ENCODE results near the gene SRSF9.
"Not testable (repeated sequence)": the region's sequence is repeated elsewhere in the genome, so short reads cannot be mapped to it uniquely, and the experiment has no call there.

The SRSF9 gene

DNA sequence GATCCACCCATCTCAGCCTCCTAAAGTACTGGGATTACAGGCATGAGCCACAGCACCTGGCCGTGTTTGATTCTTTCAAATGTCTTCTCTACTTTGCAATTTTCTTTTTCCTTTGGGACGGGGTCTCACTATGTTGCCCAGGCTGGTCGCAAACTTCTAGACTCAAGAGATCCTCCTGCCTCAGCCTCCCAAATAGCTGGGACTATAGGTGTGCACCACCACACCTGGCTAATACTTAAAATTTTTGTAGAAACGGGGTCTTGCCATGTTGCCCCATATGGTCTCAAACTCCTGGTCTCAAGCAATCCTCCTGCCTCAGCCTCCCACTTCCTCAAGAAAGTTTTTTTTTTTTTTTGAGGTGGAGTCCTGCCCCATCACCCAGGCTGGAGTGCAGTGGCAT, 21.6 kb downstream of the SRSF9 start:
- no peak for DNase-seq (ENCODE audit: low read depth)

DNA sequence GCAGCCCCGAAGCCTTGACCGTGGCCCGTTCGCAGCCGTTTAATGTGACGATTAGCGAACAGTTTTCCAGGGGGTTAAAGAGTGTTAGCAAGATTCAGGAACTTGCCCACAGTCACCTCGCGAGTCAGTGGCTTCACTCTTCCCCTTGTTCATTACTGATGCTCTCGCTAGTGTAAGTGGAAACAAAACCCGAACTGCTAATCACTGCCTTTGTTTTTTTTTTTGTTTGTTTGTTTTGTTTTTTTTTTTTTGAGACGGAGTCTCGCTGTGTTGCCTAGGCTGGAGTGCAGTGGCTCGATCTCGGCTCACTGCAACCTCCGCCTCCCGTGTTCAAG, 22.7 kb downstream of the SRSF9 start:
- not testable (repeated sequence) for DNase-seq (ENCODE audit: low read depth)

DNA sequence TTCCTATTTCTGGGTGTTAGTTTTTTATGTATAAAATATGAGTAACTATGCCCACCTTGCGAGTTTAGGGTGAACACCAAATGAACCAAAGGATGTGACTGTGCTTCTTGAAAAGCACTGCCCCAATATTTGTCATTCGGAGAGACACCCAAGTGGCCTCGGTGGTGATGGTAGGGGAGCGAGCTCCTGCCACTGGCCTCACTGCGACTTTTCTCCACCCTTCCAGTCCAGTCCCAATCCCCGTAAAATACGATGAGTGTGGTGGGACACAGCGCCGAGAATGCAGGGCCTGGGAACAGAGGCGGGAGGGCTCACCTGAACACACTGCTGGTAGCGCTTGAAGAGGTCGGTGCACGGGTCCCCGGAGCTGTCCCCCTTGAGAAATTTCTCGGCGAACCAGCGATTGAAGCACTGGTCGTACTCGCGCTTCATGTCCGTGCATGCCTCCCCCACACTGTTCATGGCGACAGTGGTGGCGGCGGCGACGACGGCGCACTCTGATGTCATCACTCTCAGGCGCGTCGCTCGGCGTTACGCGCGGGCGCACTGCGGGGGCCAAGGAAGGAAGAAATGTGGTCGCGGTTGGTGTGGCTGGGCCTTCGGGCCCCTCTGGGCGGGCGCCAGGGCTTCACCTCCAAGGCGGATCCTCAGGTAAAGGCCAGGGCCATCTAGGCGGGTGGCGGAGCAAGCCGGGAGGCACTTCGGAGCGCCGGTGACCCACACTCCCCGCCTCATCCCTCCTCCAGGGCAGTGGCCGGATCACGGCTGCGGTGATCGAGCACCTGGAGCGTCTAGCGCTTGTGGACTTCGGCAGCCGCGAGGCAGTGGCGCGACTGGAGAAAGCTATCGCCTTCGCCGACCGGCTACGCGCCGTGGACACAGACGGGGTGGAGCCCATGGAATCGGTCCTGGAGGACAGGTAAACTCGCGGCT, 23.4 kb downstream of the SRSF9 start, which contains the start of the genes GATC and TRIAP1:
Gene GATC (plus strand): TSS at position 534 of the 933 bp plus-strand sequence. CDS start 37 bp downstream, at position 571.
Gene TRIAP1 (minus strand): TSS at position 474 of the 933 bp plus-strand sequence. CDS start 12 bp downstream, at position 462.
- DNase-seq (ENCODE audit: low read depth) = peak; percentile 84

DNA sequence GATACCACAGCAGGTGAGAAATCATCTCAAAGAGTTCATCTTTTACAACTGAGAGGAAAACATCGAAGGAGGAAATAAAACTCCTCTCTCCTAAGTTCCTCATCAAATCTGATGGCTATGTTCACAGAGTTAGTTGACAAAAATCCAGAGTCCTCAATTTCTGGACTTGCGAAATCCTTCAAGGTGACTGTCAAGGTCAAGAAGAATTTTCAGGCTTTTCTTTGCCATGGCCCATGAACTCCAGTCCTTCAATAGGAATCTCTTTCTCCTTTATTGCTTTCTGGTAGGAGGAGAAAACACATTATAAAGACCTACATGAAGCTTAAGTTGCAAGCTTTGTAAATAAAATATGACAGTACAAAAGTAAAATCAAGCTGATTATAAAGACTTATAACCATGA, 24.9 kb downstream of the SRSF9 start:
- DNase-seq (ENCODE audit: low read depth) = no peak

DNA sequence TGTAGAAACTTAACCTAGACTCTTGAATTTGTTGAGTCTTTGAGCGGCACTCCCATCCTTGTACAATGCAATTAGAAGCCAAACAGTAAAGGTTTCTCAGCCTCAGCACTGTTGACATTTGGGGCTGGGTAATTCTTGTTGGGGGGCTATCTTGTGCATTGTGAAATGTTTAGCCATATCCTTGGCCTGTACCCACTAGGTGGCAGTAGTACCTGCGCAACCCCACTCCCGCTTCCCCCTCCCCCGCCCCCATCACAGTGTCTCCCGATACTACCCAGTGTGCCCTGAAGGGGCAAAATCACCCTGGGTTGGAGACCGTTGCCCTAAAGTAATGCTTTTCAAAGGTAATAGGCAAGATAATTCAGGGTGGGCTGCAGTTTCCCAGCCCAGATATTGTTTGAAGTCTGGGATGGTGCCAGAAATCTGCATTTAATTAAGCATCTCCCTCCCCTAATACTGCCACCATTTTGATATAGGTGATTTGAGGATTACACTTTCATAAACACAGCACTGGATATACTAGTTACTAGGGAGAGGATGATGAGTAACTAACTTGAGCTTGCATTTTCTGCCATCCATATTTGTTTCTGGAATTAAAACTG, 29.8 kb downstream of the SRSF9 start:
- peak; percentile 53 for DNase-seq (ENCODE audit: low read depth)

DNA sequence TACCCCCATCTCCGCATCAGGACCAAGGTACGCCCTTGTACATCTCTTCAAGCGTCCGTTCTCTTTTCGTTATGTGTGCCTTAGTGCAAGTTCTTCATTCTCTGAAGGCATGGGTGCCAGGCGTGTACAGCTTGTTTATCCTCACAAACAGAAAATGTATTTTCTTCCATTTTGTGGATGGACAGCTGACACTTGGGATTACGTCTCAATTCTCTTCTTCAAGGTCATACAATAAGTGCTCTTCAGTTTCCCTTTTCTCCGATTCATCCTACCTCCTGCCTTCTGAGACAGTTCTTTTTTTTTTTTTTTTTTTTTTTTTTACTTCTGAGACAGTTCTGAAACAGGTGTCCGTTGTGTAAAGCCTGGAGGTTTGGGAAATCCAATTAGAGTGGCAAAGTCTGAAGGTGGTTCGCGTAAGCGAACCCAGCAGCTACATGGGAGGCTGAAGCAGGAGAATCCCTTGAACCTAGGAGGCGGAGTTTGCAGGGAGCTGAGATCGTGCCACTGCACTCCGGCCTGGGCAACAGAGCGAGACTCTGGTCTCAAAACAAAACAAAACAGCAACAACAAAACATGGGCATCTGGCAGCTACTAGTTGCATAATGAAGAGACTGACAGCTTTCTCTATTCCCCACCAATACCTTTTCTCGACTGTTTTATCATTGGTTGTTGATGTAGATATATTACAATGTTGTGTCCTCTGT, 30.9 kb downstream of the SRSF9 start:
- no peak for DNase-seq (ENCODE audit: low read depth)

DNA sequence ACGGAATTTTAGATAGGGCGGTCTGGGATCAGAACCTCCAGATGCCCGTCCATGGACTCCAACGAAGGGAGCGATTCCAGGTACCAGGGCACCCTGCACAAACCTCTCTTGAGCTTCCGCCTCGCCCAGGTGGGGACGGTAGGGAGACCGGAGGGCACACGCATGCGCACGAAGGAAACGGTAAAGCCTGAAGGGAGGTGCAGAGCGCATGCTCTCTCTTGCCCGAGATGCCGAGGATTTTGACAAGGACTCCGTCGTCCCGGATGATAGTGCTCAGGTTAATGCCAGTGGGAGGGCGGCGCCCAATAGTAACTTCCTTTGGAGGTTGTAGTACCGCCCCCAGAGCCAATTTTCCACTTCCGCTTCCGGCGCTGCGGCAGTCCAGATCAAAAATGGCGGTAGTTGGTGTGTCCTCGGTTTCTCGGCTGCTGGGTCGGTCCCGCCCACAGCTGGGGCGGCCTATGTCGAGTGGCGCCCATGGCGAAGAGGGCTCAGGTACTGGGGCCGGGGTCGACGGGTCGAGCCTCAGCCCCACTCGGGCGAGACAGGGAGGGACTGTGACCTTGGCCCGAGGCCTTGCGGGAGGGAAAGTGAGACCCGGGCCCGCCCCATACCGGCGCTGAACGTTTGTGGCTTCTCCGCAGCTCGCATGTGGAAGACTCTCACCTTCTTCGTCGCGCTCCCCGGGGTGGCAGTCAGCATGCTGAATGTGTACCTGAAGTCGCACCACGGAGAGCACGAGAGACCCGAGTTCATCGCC, 31.6 kb downstream of the SRSF9 start, which contains the start of gene COX6A1:
Gene COX6A1 (plus strand): TSS at position 379 of the 760 bp plus-strand sequence. CDS start 14 bp downstream, at position 393.
- peak; percentile 93 for DNase-seq (ENCODE audit: low read depth)

DNA sequence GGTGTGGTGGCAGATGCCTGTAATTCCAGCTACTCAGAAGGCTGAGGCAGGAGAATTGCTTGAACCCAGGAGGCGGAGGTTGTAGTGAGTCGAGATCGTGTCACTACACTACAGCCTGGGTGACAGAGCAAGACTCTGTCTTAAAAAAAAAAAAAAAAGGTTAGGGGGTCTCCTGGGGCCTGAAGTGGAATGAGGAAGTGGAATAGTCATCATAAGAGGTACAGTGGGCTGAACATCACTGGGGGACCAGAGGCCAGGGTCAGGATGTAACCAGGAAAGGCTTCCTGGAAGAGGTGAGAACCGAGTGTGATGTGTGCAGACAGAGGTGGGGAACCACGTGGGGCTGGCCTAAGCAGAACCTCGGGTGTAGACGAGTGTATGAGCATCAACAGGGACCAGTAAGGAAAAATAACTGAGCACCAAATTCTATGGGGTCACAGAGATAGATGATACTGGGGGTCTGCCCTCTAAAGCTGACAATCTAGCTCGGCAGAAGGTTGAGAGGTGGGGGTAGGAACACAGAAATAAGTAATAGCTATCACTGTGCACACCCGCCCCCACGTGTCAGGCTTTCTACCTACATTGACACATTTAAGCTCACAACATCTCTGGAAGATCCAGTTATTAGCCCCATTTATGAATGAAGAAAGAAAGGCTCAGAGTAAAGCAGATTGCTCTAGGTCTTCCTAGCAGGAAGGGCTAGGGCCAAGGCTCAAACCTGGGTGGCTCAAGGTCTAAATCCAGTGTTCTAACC, 36.6 kb downstream of the SRSF9 start:
- no peak for DNase-seq (ENCODE audit: low read depth)

DNA sequence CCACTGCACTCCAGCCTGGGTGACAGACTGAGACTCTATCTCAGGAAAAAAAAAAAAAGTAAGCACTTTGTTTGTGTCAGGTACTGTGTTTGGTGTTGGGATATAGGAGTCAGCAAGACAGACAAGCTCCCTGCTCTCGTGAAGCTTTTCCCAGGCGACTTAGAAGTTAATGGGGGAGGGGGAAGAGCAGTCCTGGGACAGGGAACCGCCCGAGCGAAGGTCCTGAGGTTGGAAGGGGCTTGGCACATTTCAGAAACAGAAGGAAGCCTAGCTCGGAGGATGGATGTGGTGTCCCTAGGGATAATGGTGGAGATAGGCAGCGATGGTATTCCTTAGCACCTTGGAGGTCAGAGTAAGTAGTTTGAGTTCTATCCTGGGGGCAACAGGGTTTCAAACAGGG, 40.2 kb downstream of the SRSF9 start:
- DNase-seq (ENCODE audit: low read depth) = no peak

DNA sequence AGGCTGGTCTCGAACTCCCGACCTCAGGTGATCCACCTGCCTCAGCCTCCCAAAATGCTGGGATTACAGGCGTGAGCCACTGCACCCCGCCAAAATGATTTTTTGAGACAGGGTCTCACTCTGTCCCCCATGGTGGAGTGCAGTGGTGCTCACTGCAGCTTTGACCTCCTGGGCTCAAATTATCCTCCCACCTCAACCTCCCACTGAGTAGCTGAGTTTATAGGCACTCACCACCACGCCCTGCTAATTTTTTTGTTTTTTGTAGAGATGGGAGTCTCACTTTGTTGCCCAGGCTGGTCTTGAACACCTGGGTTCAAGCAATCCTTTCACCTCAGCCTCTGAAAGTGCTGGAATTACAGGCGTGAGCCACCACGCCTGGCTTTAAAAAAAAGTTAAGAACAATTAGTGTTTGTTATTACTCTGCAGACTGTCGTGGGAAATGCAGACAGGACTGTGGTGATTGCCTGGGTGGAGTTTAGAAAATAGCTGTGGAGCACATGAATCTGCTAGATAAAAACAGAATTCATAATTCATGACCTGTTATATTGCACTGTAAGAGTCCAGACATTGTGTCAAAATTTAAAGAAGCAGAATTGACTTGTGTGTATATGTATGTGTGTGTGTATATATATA, 40.8 kb downstream of the SRSF9 start:
- no peak for DNase-seq (ENCODE audit: low read depth)

DNA sequence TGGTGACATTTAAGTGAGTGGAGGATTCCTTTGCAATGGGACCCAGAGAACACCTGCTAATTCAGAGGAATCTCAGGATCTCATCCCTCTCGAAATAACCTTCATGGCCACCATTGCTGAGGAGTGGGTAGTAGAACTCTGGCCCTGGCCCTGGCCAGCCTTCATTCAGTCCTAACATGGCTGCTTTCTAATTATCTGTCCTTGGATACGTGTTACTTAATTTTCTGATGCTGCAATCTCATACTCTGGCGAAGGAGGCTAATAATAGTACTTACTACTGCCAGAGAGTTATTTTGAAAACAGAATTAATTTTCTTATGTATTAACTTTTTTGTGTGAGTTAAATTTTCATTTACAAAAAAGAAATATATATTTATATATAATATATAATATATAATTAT, 43.8 kb downstream of the SRSF9 start:
- DNase-seq (ENCODE audit: low read depth) = no peak

DNA sequence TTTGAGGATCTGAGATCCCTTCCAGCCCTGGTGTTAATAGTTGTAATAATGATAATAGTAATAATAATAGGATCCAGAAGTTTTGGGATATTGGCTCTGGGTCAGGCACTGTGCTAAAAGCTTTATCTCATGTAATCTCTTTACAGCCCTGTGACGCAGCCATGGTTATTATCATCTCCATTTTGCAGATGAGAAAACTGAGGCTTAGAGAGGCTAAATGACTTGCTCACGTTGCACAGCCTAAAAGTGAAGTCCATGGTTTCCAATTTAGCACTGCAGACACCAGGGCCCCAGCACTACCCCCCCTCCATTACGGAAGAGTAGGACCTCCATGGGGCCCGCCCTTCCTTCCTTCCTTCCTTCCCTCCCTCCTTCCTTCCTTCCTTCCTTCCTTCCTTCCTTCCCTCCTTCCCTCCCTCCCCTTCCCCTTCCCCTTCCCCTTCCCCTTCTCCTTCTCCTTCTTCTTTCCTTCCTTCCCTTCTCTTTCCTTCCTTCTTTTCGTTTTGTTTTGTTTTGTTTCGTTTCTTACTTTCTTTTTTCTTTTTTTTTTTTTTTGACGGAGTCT, 46.6 kb downstream of the SRSF9 start:
- no peak for DNase-seq (ENCODE audit: low read depth)

DNA sequence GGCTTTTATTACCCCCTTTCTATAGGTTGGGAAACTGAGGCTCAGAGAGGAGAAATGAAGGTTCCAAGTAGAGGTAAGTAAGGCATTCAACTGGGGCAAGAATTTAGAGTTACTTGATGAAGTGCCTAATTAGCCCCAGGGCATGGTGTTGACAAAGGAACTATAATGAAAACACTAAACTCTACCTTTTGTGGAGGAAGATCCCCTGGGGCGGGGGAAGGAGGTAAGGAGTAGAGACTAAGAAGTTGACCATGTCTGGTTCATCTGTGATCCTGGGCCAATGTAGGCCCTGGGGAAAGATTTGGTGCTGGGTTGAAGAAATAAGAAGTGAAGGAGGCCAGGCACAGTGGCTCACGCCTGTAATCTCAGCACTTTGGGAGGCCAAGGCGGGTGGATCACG, 47.8 kb downstream of the SRSF9 start:
- DNase-seq (ENCODE audit: low read depth) = no peak

DNA sequence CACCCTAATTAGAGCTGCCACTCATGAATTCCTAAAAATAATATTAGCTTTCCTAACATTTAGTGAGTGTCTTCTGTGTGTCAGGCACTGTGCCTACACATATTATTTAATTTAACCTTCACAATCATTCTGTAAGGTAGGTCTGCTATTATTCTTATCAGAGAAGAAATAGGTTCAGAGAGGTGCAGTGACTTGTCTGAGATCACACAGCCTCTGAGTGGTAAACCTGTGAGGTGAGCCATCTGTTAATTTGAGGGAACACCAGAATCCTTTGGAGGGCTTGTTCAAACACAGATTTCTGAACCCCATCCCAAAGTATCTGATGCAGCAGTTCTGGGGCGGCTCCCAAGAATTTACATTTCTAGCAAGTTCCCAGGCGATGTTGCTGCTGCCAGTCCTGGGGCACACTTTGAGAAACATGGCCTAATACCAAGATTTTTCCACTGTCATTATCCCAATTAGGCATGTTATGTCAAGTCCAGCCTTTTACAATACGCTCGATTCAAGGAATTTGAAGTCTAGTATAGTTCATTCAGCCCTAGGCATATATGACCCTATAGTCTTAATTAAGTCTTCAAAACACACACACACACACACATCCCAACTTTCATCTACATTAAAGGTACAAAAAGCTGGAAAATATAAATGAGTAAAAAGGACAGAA, 51.5 kb downstream of the SRSF9 start:
- no peak for DNase-seq (ENCODE audit: low read depth)

DNA sequence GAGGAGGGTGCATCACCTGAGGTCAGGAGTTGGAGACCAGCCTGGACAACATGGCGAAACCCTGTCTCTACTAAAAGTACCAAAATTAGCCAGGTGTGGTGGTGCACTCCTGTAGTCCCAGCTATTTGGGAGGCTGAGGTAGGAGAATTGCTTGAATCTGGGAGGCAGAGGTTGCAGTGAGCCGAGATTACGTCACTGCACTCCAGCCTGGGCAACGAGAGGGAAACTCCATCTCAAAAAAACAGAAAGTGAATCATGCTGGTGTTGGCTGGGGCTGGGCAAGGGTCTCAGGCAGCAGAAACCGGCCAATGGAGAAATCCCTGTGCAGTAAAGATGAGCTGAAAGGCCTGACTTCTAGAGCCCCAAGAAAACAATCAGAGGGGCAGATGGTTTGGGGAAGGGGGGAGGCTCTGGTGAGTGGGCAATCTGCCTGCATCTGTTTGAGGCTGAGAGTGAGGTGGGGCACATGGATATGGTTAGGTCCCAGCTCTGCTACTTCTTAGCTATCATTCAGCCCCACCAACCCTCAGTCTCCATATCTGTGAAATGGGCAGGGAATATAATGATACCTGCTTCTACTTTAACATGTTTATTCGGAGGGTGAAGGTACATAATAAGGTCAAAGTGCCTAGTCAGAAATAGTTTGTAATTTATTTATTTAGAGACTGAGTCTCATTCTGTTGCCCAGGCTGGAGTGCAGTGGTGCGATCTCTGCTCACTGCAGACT, 52.9 kb downstream of the SRSF9 start:
- no peak for DNase-seq (ENCODE audit: low read depth)

DNA sequence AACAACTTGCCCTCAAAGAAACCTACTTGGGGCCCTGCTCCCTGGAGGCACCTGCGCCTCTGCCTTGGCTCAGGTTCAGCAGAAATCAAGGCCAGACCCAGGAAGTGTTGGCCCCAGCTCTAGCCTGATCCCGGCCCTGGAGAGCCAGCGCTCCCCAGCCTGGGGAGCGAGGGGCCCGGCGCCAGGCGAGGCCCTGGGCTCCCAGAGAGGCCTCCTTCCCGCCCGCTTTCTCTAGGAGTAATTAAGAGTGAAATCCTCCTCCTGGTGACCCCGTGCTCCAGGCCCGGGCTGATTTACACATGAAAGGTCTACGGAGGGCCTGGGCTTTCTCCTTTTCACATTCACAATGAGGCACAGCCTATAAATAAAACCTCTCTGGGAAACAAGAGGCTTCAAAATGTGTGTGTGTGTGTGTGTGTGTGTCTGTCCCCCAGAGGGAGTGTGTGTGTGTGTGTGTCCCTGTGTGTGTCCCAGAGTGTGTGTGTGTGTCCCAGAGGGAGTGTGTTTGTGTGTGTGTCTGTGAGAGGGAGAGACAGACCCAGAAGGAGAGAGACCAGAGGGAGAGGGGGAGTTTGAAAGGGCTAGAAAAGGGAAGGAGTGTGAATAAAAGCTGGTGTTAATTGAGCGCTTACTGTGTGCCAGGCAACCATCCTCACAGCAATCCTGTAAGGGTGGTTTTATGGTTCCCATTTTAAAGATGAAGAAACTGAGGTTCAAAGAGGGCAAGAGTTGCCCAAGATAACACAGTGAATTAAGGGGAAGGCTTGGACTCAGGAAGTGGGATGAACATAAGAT, 55.5 kb downstream of the SRSF9 start:
- DNase-seq (ENCODE audit: low read depth) = no peak

DNA sequence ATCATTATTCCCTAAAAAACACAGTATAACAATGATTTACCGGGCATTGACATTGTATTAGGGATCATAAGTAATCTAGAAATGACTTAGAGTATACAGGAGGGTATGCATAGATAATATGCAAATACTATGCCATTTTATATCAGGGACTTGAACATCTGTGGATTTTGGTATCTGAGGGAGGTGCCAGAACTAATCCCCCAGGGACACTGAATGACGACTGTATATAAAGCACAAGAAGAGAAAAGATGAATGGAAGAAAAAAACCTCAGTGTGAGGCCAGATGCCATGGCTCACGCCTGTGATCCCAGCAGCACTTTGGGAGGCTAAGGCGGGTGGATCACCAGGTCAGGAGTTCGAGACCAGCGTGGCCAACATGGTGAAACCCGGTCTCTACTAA, 57.1 kb downstream of the SRSF9 start:
- no peak for DNase-seq (ENCODE audit: low read depth)

Data from stimulated activated CD8-positive, alpha-beta memory T cell treated with anti-CD3 and anti-CD28 coated beads, Interleukin-12 subunit alpha, Interleukin-12 subunit beta, amount 100 ng/mL, for 4 hours (primary cell).